ENCODE data around the gene KCTD17.

DNA sequence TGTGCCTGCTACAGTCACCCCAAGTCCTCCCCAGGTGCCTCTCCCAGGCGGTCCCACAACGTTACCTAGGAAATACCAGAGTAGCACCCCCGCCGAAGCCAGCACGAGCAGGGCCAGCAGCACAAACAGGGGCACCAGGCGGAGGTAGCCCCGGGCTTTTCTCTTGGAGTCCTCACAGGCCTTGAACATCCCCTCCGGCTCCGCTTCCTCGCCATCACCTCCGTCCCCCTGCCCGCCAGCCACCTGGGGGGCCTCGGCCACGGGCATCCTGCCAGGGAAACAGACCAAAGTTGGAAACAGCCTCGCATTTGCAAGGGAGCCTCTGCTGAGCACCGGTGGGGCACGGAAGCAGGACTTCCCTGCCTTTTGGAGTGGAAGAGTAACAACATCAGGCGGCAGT is 51.6 kb downstream of the KCTD17 start:
- TF ChIP-seq, protein P1, sequence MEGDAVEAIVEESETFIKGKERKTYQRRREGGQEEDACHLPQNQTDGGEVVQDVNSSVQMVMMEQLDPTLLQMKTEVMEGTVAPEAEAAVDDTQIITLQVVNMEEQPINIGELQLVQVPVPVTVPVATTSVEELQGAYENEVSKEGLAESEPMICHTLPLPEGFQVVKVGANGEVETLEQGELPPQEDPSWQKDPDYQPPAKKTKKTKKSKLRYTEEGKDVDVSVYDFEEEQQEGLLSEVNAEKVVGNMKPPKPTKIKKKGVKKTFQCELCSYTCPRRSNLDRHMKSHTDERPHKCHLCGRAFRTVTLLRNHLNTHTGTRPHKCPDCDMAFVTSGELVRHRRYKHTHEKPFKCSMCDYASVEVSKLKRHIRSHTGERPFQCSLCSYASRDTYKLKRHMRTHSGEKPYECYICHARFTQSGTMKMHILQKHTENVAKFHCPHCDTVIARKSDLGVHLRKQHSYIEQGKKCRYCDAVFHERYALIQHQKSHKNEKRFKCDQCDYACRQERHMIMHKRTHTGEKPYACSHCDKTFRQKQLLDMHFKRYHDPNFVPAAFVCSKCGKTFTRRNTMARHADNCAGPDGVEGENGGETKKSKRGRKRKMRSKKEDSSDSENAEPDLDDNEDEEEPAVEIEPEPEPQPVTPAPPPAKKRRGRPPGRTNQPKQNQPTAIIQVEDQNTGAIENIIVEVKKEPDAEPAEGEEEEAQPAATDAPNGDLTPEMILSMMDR (IDR thresholded peaks at IDR 0.05), result no peak
- no peak for TF ChIP-seq POLR2A (IDR thresholded peaks at IDR 0.05)
- TF ChIP-seq EP300 (IDR thresholded peaks at IDR 0.05), result no peak

Measured in tibial nerve (tissue), 4 donors.